Colonic mucosa (tissue), 4 donors: ENCODE data around the gene TSPAN11. TPM values are rescaled to one million over a fixed set of nuclear protein-coding genes. Genes with fewer than 3 reads are reported as not detected.

ENCODE experiments used
- DNase-seq: peaks from one replicate; pipeline ENCODE4 v3.0.0-alpha.2; 2020
- H3K27ac ChIP-seq: fragments of 200-600 bp; one replicate; pipeline ENCODE4 v1.8.0; 2021
- H3K27me3 ChIP-seq: fragments of 200-600 bp; one replicate; pipeline ENCODE4 v1.8.0; 2021
- H3K36me3 ChIP-seq: fragments of 200-600 bp; one replicate; pipeline ENCODE4 v1.8.0; 2021
- H3K4me1 ChIP-seq: fragments of 200-600 bp; one replicate; pipeline ENCODE4 v1.8.0; 2021; ENCODE audit warnings: mild to moderate bottlenecking
- H3K4me3 ChIP-seq: fragments of 200-600 bp; one replicate; pipeline ENCODE4 v1.8.0; 2021
- H3K9ac ChIP-seq, 2 donors: one replicate each; pipeline ENCODE4 v1.7.0; 2013; ENCODE audit warnings: control low read depth in 2 of 2, low read depth in 2 of 2, low read length in 2 of 2
- H3K9me3 ChIP-seq: fragments of 200-600 bp; one replicate; pipeline ENCODE4 v1.8.0; 2021
- intact Hi-C: fragments of 100-400 bp; cut with DNase I; formaldehyde crosslinking; loops from one replicate; pipeline ENCODE4 v1.14.1; 2022
- total RNA-seq, 2 donors: library from RNA; stranded (reverse); fragmentation: NEBNext Ultra II Directional in 1 of 2; extraction: Animal tissue kit (Norgen Biotek cat#: 25700) in 1 of 2; gene quantifications; one replicate each; pipeline ENCODE4 v1.2.1, GENCODE V29; 2021
- TF ChIP-seq, protein P1 (sequence below): fragments of 200-600 bp; IDR thresholded peaks from one replicate; pipeline ENCODE4 v1.8.0; 2022; ENCODE audit warnings: antibody characterized with exemption, mild to moderate bottlenecking
- donor health status: healthy.
- donor health status: DM: no; HTN: no; CAD: no.
- donor health status: DM: no; HTN: no; CAD: no.

TSPAN11 gene
- total RNA-seq, 2 donors from 2014 or later, result 1.3 to 8.2 TPM

GRCh38 chr12:30934811-30935210 is 8.3 kb downstream of the TSPAN11 start:
- no peaks in the 10 kb centered on the region for H3K4me1 ChIP-seq
- H3K27me3 ChIP-seq, result no peaks in the 10 kb centered on the region
- H3K9ac ChIP-seq, result no peak overlapping the region
- no peak overlapping the region for H3K27ac ChIP-seq
- H3K9me3 ChIP-seq, result no peaks in the 10 kb centered on the region
- no peaks in the 10 kb centered on the region for H3K36me3 ChIP-seq
- intact Hi-C loops, result no loop called here
- H3K4me3 ChIP-seq, result no peak overlapping the region
- no peak for DNase-seq
- TF ChIP-seq, protein P1, sequence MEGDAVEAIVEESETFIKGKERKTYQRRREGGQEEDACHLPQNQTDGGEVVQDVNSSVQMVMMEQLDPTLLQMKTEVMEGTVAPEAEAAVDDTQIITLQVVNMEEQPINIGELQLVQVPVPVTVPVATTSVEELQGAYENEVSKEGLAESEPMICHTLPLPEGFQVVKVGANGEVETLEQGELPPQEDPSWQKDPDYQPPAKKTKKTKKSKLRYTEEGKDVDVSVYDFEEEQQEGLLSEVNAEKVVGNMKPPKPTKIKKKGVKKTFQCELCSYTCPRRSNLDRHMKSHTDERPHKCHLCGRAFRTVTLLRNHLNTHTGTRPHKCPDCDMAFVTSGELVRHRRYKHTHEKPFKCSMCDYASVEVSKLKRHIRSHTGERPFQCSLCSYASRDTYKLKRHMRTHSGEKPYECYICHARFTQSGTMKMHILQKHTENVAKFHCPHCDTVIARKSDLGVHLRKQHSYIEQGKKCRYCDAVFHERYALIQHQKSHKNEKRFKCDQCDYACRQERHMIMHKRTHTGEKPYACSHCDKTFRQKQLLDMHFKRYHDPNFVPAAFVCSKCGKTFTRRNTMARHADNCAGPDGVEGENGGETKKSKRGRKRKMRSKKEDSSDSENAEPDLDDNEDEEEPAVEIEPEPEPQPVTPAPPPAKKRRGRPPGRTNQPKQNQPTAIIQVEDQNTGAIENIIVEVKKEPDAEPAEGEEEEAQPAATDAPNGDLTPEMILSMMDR, result no peak

DNA sequence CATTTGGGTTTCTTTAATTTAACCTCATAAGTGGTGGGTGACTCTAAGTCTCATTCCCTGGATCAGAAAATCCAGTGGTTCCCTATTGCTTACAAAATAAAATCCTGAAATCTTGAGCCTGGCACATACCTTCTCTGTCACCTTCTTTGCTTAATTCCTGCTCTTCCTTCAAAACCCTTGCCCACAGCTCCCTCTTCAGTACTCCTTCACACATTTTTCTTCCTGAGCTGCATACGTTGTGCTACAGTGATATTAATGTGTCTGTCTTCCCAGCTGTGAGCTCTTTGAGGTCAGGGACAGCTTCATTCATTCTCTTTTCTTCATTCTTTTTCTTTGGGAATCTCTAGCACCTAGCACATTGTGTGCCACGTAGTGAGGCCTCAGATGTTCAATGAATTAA is 9.5 kb downstream of the TSPAN11 start:
- Histone ChIP-seq H3K36me3 (no peaks in the 10 kb centered on the region), H3K27ac (no peak overlapping the region), H3K9me3 (no peaks in the 10 kb centered on the region), H3K9ac (no peak overlapping the region), H3K4me3 (no peak overlapping the region), H3K27me3 (no peaks in the 10 kb centered on the region), H3K4me1 (no peaks in the 10 kb centered on the region)
- DNase-seq, result no peak
- TF ChIP-seq, protein P1, result no peak
- intact Hi-C loops, result no loop called here

- Histone ChIP-seq H3K27ac (no peak overlapping the region), H3K36me3 (no peaks in the 10 kb centered on the region), H3K9me3 (no peaks in the 10 kb centered on the region), H3K27me3 (no peaks in the 10 kb centered on the region), H3K4me1 (no peaks in the 10 kb centered on the region), H3K9ac (no peak overlapping the region), H3K4me3 (no peak overlapping the region)
- no peak for DNase-seq
- intact Hi-C loops, result no loop called here
- TF ChIP-seq, protein P1, result no peak
These were observed 12.7 kb downstream of the TSPAN11 start for GRCh38 chr12:30939234-30939633.

DNA sequence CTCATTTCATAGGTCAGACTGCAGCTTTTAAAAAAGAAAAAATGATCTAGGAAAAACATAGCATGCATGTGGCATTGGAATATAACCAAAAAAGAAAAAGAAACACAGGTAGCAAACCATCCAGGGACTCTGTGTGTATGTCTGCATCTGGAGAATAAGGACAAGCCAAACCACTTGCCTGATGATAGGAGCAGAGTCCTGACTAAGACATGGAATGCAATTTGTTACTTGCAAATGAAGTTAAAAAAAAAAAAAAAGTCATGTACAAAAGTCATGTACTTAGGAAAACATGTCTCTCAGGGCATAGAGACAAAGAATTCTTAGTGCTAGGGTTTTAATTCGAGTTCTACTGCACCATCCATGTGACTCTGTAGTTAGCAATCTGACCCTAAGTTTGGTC is 15.9 kb downstream of the TSPAN11 start:
- no peak for DNase-seq
- no peak overlapping the region for H3K27ac ChIP-seq
- intact Hi-C loops, result no loop called here
- H3K9me3 ChIP-seq, result no peaks in the 10 kb centered on the region
- H3K27me3 ChIP-seq, result no peaks in the 10 kb centered on the region
- H3K36me3 ChIP-seq, result no peaks in the 10 kb centered on the region
- H3K4me3 ChIP-seq, result no peak overlapping the region
- TF ChIP-seq, protein P1, result no peak
- no peaks in the 10 kb centered on the region for H3K4me1 ChIP-seq
- no peak overlapping the region for H3K9ac ChIP-seq

DNA sequence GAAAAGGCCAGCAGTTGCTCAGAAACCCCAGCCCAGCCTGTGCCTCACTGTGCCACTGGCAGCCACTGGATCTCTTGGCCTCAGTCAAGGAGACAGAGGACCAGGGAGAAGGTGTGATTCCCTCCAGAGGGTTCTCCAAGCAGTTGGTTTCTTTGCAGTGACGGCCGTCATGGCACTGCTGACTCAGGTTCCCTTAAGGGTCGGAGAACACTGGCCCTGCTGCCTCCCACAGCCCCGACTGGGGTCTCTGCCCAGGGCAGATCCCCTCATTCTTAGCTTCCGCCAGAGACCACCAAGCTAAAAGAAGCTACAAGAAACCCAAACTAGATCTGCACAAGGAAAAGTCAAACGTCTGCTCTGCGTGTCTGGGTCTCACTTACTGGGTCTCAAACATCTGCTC is 16.4 kb downstream of the TSPAN11 start:
- Histone ChIP-seq H3K9me3 (no peaks in the 10 kb centered on the region), H3K27me3 (no peaks in the 10 kb centered on the region), H3K27ac (no peak overlapping the region), H3K9ac (no peak overlapping the region), H3K4me1 (no peaks in the 10 kb centered on the region), H3K36me3 (no peaks in the 10 kb centered on the region), H3K4me3 (no peak overlapping the region)
- intact Hi-C loops, result no loop called here
- TF ChIP-seq, protein P1, result no peak
- DNase-seq, result no peak
